Effector memory CD4-positive, alpha-beta T cell (primary cell): ENCODE results near the gene CCDC154.
A peak's percentile ranks its signal among the peaks of the same experiment; 100 is the strongest.

ENCODE experiments used
- DNase-seq, 3 donors: peaks; one replicate each; pipeline ENCODE4 v3.0.0-alpha.2; 2020
- H3K27ac ChIP-seq: 2 replicates; pipeline ENCODE4 v1.7.0; 2013; ENCODE audit warnings: mild to moderate bottlenecking, low read length, moderate library complexity; ENCODE audit not compliant: insufficient read depth, poor library complexity, severe bottlenecking
- H3K27me3 ChIP-seq: replicated peaks from 2 replicates; pipeline ENCODE4 v1.7.0; 2013; ENCODE audit warnings: mild to moderate bottlenecking, low read length; ENCODE audit not compliant: insufficient read depth, control insufficient read depth, poor library complexity, severe bottlenecking
- H3K36me3 ChIP-seq: 2 replicates; pipeline ENCODE4 v1.7.0; 2013; ENCODE audit warnings: mild to moderate bottlenecking, low read length, moderate library complexity; ENCODE audit not compliant: control insufficient read depth, insufficient read depth
- H3K4me1 ChIP-seq: 2 replicates; pipeline ENCODE4 v1.7.0; 2013; ENCODE audit warnings: low read length, mild to moderate bottlenecking; ENCODE audit not compliant: control insufficient read depth, insufficient read depth, poor library complexity, severe bottlenecking
- H3K4me3 ChIP-seq: 2 replicates; pipeline ENCODE4 v1.7.0; 2013; ENCODE audit warnings: low read length, low read depth, mild to moderate bottlenecking; ENCODE audit not compliant: insufficient read depth, poor library complexity, severe bottlenecking
- H3K9me3 ChIP-seq: 2 replicates; pipeline ENCODE4 v1.7.0; 2013; ENCODE audit warnings: mild to moderate bottlenecking, low read length, moderate library complexity; ENCODE audit not compliant: control insufficient read depth
- total RNA-seq, 3 donors: gene quantifications; one replicate each; lab custom pipeline; 2026; lab: John Stamatoyannopoulos, UW

Gene CCDC154
- 1.9 to 2.4 (median 2.2) reads per million in 3 donors for total RNA-seq

GRCh38 chr16:1443980-1444729 lies at the start of gene CCDC154:
TSS of gene CCDC154 (minus strand) at chr16:1444556. CDS start at chr16:1444322, 234 bp downstream.
- no peaks in the 10 kb centered on the region for H3K27me3 ChIP-seq
- H3K36me3 ChIP-seq, result peaks cover 21% of the 10 kb centered on the region
- H3K4me3 ChIP-seq, result no peak within 1 kb of the TSS
- DNase-seq, result no peak
- H3K9me3 ChIP-seq, result no peaks in the 10 kb centered on the region
- H3K27ac ChIP-seq, result no peak within 1 kb of the TSS
- no peaks in the 10 kb centered on the region for H3K4me1 ChIP-seq

DNA sequence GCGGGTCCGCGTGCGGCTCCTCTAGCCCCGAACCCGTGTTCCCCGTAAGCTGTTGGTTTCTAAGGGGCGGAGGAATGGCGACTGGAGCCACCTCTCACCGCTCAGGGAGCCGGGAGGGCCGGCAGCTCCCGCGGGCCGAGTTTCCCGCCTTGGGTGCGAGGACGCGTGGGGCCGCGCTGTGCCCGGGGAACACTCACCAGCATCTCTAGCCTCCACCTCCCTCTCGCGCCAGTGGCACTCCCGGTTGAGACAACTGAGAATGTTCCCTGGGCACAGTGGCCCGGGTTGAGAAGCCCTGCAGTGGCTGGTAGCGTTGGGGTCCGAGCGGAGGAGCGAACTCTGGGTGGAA lies 49.4 kb upstream of the CCDC154 start:
- Histone ChIP-seq H3K27ac (peak overlapping the region; percentile 81), H3K36me3 (peaks cover 21% of the 10 kb centered on the region), H3K4me3 (peak overlapping the region; percentile 83), H3K4me1 (peaks cover 16% of the 10 kb centered on the region), H3K9me3 (no peaks in the 10 kb centered on the region), H3K27me3 (no peaks in the 10 kb centered on the region)
- DNase-seq, result no peak

- Histone ChIP-seq H3K27me3 (no peaks in the 10 kb centered on the region), H3K9me3 (no peaks in the 10 kb centered on the region), H3K4me1 (peaks cover 16% of the 10 kb centered on the region), H3K4me3 (peak within 1 kb of the TSS; percentile 83), H3K36me3 (peaks cover 21% of the 10 kb centered on the region), H3K27ac (peak within 1 kb of the TSS; percentile 81)
- peak; percentile 76 to 84 (median 84) for DNase-seq
Observed at GRCh38 chr16:1492923-1493745, 48.8 kb upstream of the CCDC154 start, which contains the start of gene TELO2. TSS of gene TELO2 (plus strand) at chr16:1493360. CDS start at chr16:1494282, 922 bp downstream.

- H3K4me1 ChIP-seq, result peaks cover 16% of the 10 kb centered on the region
- H3K36me3 ChIP-seq, result peaks cover 16% of the 10 kb centered on the region
- no peaks in the 10 kb centered on the region for H3K9me3 ChIP-seq
- no peak for DNase-seq
- no peaks in the 10 kb centered on the region for H3K27me3 ChIP-seq
- peak overlapping the region; percentile 83 for H3K4me3 ChIP-seq
- H3K27ac ChIP-seq, result peak overlapping the region; percentile 81
Observed at GRCh38 chr16:1492082-1492922, 47.9 kb upstream of the CCDC154 start.

GRCh38 chr16:1491327-1491726 lies 47.0 kb upstream of the CCDC154 start:
- Histone ChIP-seq H3K4me1 (peaks cover 16% of the 10 kb centered on the region), H3K27me3 (no peaks in the 10 kb centered on the region), H3K36me3 (peaks cover 7% of the 10 kb centered on the region), H3K9me3 (no peaks in the 10 kb centered on the region), H3K4me3 (no peak overlapping the region), H3K27ac (no peak overlapping the region)
- no peak for DNase-seq

- H3K27me3 ChIP-seq, result no peaks in the 10 kb centered on the region
- no peaks in the 10 kb centered on the region for H3K36me3 ChIP-seq
- no peaks in the 10 kb centered on the region for H3K9me3 ChIP-seq
- H3K4me3 ChIP-seq, result no peak overlapping the region
- no peak for DNase-seq
- H3K4me1 ChIP-seq, result peaks cover 12% of the 10 kb centered on the region
- no peak overlapping the region for H3K27ac ChIP-seq
Observed at GRCh38 chr16:1489077-1489476, 44.7 kb upstream of the CCDC154 start.

GRCh38 chr16:1488619-1489018 lies 44.3 kb upstream of the CCDC154 start, which contains the start of gene PTX4:
TSS of gene PTX4 (minus strand) at chr16:1488944. CDS start at chr16:1488909, 35 bp downstream.
- Histone ChIP-seq H3K4me3 (no peak within 1 kb of the TSS), H3K27ac (no peak within 1 kb of the TSS), H3K9me3 (no peaks in the 10 kb centered on the region), H3K4me1 (peaks cover 7% of the 10 kb centered on the region), H3K36me3 (no peaks in the 10 kb centered on the region), H3K27me3 (no peaks in the 10 kb centered on the region)
- DNase-seq, result no peak

- Histone ChIP-seq H3K4me1 (peaks cover 7% of the 10 kb centered on the region), H3K36me3 (no peaks in the 10 kb centered on the region), H3K9me3 (no peaks in the 10 kb centered on the region), H3K27me3 (no peaks in the 10 kb centered on the region), H3K27ac (no peak overlapping the region), H3K4me3 (no peak overlapping the region)
- no peak for DNase-seq
Observed at GRCh38 chr16:1488054-1488601, 43.8 kb upstream of the CCDC154 start.

DNA sequence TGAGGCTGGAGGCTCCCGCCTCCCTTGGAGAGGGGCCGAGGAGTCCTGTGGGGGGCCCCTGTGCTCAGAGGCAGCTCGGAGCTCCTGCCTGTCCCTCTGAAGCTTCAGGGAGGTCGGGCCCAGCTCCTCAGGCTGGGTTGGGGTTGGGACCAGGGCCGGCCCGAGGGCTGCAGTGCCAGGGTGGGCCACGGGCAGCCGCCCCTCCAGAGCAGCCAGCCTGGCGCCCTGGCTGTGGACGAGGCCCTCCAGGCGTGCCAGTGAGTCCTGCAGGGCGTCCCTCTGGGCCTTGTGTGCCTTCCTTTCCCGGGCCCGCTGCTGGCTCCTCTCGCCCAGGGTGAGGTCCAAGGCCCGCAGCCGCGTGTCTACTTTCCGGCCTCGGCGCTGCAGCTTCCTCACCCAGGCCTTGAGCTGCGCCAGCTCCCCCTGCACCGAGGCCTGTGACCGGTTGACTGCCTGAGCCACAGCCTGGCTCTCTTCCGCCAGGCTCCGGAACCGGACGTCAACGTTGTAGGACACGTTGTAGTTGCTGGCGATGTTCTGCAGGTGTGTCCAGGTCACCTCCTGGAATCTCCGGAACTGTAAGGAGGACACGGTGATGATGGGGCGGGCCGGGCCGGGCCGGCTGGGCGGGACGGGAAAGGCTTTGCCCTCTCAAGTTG lies 43.2 kb upstream of the CCDC154 start:
- DNase-seq, result no peak
- Histone ChIP-seq H3K27me3 (no peaks in the 10 kb centered on the region), H3K4me3 (no peak overlapping the region), H3K27ac (no peak overlapping the region), H3K9me3 (no peaks in the 10 kb centered on the region), H3K4me1 (peaks cover 2% of the 10 kb centered on the region), H3K36me3 (no peaks in the 10 kb centered on the region)
